SU-DHL-6 (cell line): Measurements from ENCODE around the gene PTPRN2.
"Not testable (repeated sequence)": the region's sequence is repeated elsewhere in the genome, so short reads cannot be mapped to it uniquely, and the experiment has no call there.

Source experiments
- H2AFZ ChIP-seq: fragments of 200-600 bp; sonication (generic); 2 replicates; pipeline ENCODE4 v1.6.1; 2014; ENCODE audit warnings: low read depth, mild to moderate bottlenecking, moderate library complexity, mixed read lengths, antibody characterized with exemption, low read length; ENCODE audit not compliant: severe bottlenecking
- H3F3A ChIP-seq: fragments of 200-600 bp; shearing (Covaris generic); 2 replicates; pipeline ENCODE4 v1.6.0; 2016; ENCODE audit warnings: antibody characterized with exemption, mild to moderate bottlenecking; ENCODE audit not compliant: insufficient read depth
- H3K27ac ChIP-seq: fragments of 200-600 bp; sonication (generic); 2 replicates; pipeline ENCODE4 v1.5.1; 2016; ENCODE audit warnings: low read depth, mild to moderate bottlenecking, low read length, moderate library complexity, mixed read lengths
- H3K27me3 ChIP-seq: fragments of 200-600 bp; sonication (generic), shearing (Covaris generic); 2 replicates; pipeline ENCODE4 v1.6.0; 2014; ENCODE audit warnings: mild to moderate bottlenecking, low read length
- H3K36me3 ChIP-seq: fragments of 200-600 bp; sonication (generic); 2 replicates; pipeline ENCODE4 v1.6.1; 2014; ENCODE audit warnings: mild to moderate bottlenecking, low read length, mixed read lengths
- H3K4me2 ChIP-seq: fragments of 300-600, 200-600 bp; shearing (Covaris generic), sonication (generic); 2 replicates; pipeline ENCODE4 v1.6.0; 2014; ENCODE audit warnings: low read length, low read depth, mild to moderate bottlenecking; ENCODE audit not compliant: poor library complexity, severe bottlenecking
- H3K4me3 ChIP-seq: fragments of 200-600 bp; sonication (generic); 2 replicates; pipeline ENCODE4 v1.5.1; 2014; ENCODE audit warnings: antibody characterized with exemption, low read length, mild to moderate bottlenecking, mixed read lengths; ENCODE audit not compliant: insufficient read depth, poor library complexity, severe bottlenecking
- H3K79me2 ChIP-seq: fragments of 200-600 bp; sonication (generic); 2 replicates; pipeline ENCODE4 v1.6.1; 2014; ENCODE audit warnings: mild to moderate bottlenecking, low read length, moderate library complexity; ENCODE audit not compliant: insufficient read depth
- H3K9ac ChIP-seq: fragments of 200-600 bp; sonication (generic); 2 replicates; pipeline ENCODE4 v1.7.0; 2014; ENCODE audit warnings: mild to moderate bottlenecking, low read length
- H3K9me2 ChIP-seq: fragments of 200-600 bp; sonication (generic); replicated peaks from 2 replicates; pipeline ENCODE4 v1.6.1; 2014; ENCODE audit warnings: low read length; ENCODE audit not compliant: insufficient read depth
- H3K9me3 ChIP-seq: fragments of 200-600 bp; sonication (generic); 2 replicates; pipeline ENCODE4 v1.6.1; 2014; ENCODE audit warnings: low read length, mixed read lengths; ENCODE audit not compliant: insufficient read depth
- H4K20me1 ChIP-seq: fragments of 200-600 bp; sonication (generic); 2 replicates; pipeline ENCODE4 v1.6.1; 2014; ENCODE audit warnings: low read depth, mild to moderate bottlenecking, antibody characterized with exemption, low read length, moderate library complexity, mixed read lengths
- CTCF ChIP-seq: fragments of 200-600 bp; sonication (generic); IDR thresholded peaks from one replicate; pipeline ENCODE4 v1.5.1; 2017; ENCODE audit warnings: antibody characterized with exemption, mild to moderate bottlenecking, low read length, moderate library complexity; ENCODE audit not compliant: insufficient read depth, poor library complexity, severe bottlenecking
- EZH2phosphoT487 ChIP-seq: fragments of 200-600 bp; sonication (generic), shearing (Covaris generic); conservative IDR thresholded peaks from 2 replicates; pipeline ENCODE4 v1.6.1; 2018; ENCODE audit warnings: mild to moderate bottlenecking, antibody characterized with exemption, low read length, moderate library complexity, mixed read lengths

Gene PTPRN2

GRCh38 chr7:158343936-158344455 lies 243.6 kb downstream of the PTPRN2 start:
- Histone ChIP-seq H3K79me2 (no peaks in the 10 kb centered on the region), H3K27ac (no peak overlapping the region), H3K9me2 (no peaks in the 10 kb centered on the region), H3K9ac (no peak overlapping the region), H3K4me2 (no peak overlapping the region), H3K36me3 (no peaks in the 10 kb centered on the region), H3K9me3 (no peaks in the 10 kb centered on the region), H3K27me3 (no peaks in the 10 kb centered on the region), H2AFZ (no peak overlapping the region), H3K4me3 (no peak overlapping the region), H3F3A (no peaks in the 10 kb centered on the region), H4K20me1 (no peaks in the 10 kb centered on the region)
- no peak for TF ChIP-seq CTCF
- TF ChIP-seq EZH2phosphoT487: no peak

GRCh38 chr7:158343526-158343925 lies 244.1 kb downstream of the PTPRN2 start:
- Histone ChIP-seq H3K36me3 (no peaks in the 10 kb centered on the region), H3F3A (no peaks in the 10 kb centered on the region), H3K4me2 (no peak overlapping the region), H3K79me2 (no peaks in the 10 kb centered on the region), H3K4me3 (no peak overlapping the region), H2AFZ (no peak overlapping the region), H3K27me3 (no peaks in the 10 kb centered on the region), H3K9me2 (no peaks in the 10 kb centered on the region), H3K9ac (no peak overlapping the region), H4K20me1 (no peaks in the 10 kb centered on the region), H3K9me3 (no peaks in the 10 kb centered on the region), H3K27ac (no peak overlapping the region)
- no peak for TF ChIP-seq EZH2phosphoT487
- TF ChIP-seq CTCF: no peak

- not testable (repeated sequence) for H2AFZ ChIP-seq, H3K27ac ChIP-seq, H3K27me3 ChIP-seq, H3K9ac ChIP-seq, H3K4me3 ChIP-seq, H3K9me2 ChIP-seq, H4K20me1 ChIP-seq, H3F3A ChIP-seq, H3K9me3 ChIP-seq, H3K79me2 ChIP-seq, H3K36me3 ChIP-seq, H3K4me2 ChIP-seq
Measured at GRCh38 chr7:158341097-158341496, 246.5 kb downstream of the PTPRN2 start.

GRCh38 chr7:158336952-158337351 lies 250.7 kb downstream of the PTPRN2 start:
- H3K4me3 ChIP-seq, H3K79me2 ChIP-seq, H3F3A ChIP-seq, H3K36me3 ChIP-seq, H3K27ac ChIP-seq, H2AFZ ChIP-seq, H3K4me2 ChIP-seq, H3K9ac ChIP-seq, H3K27me3 ChIP-seq, H3K9me2 ChIP-seq, H4K20me1 ChIP-seq, H3K9me3 ChIP-seq: not testable (repeated sequence)

GRCh38 chr7:158332516-158332915 lies 255.1 kb downstream of the PTPRN2 start:
- not testable (repeated sequence) for H4K20me1 ChIP-seq, H3K79me2 ChIP-seq, H3K36me3 ChIP-seq, H3K9ac ChIP-seq, H3K9me3 ChIP-seq, H3K27ac ChIP-seq, H3K9me2 ChIP-seq, H3K4me3 ChIP-seq, H2AFZ ChIP-seq, H3K27me3 ChIP-seq, H3K4me2 ChIP-seq, H3F3A ChIP-seq

GRCh38 chr7:158331826-158332450 lies 255.7 kb downstream of the PTPRN2 start:
- H4K20me1 ChIP-seq: not testable (repeated sequence)

More at GRCh38 chr7:158331826-158332450, 255.7 kb downstream of the PTPRN2 start:
- not testable (repeated sequence) for H3K27ac ChIP-seq, H3K27me3 ChIP-seq, H3K36me3 ChIP-seq, H3K4me2 ChIP-seq, H2AFZ ChIP-seq, H3K9me2 ChIP-seq, H3F3A ChIP-seq, H3K9ac ChIP-seq, H3K4me3 ChIP-seq, H3K79me2 ChIP-seq
- peaks cover 13% of the 10 kb centered on the region; the same call in 1 of the 2 replicates for H3K9me3 ChIP-seq
